PFSK-1 (cell line): ENCODE data around the gene RPS27L.

Experiments used
- FOXP2 ChIP-seq: optimal IDR thresholded peaks from 2 replicates; pipeline ENCODE3; 2011; ENCODE audit warnings: borderline replicate concordance, control low read depth, inconsistent platforms; ENCODE audit not compliant: insufficient read depth; ENCODE audit errors: extremely low read length, extremely low read depth
- POLR2AphosphoS5 ChIP-seq: IDR thresholded peaks from 2 replicates; pipeline ENCODE4 v1.6.1; 2012; ENCODE audit warnings: low read depth, mild to moderate bottlenecking, control low read depth, low read length, moderate library complexity
- SIN3A ChIP-seq: IDR thresholded peaks from 2 replicates; pipeline ENCODE4 v1.6.1; 2012; ENCODE audit warnings: mild to moderate bottlenecking, low read length, moderate library complexity, borderline replicate concordance; ENCODE audit not compliant: insufficient read depth
- TAF1 ChIP-seq: IDR thresholded peaks from 2 replicates; pipeline ENCODE4 v1.6.1; 2012; ENCODE audit warnings: low read length, control low read depth, borderline replicate concordance; ENCODE audit not compliant: insufficient read depth
- TF ChIP-seq, protein P1 (sequence below), 2 experiments: IDR thresholded peaks; 2 replicates each; pipeline versions ENCODE4 v1.6.1 to v1.8.0; 2011 to 2012; ENCODE audit warnings: low read depth in 2 of 2, low read length in 2 of 2, control low read depth in 1 of 2, inconsistent platforms in 1 of 2, mild to moderate bottlenecking in 1 of 2, moderate library complexity in 1 of 2; ENCODE audit not compliant: insufficient read depth in 1 of 2

DNA sequence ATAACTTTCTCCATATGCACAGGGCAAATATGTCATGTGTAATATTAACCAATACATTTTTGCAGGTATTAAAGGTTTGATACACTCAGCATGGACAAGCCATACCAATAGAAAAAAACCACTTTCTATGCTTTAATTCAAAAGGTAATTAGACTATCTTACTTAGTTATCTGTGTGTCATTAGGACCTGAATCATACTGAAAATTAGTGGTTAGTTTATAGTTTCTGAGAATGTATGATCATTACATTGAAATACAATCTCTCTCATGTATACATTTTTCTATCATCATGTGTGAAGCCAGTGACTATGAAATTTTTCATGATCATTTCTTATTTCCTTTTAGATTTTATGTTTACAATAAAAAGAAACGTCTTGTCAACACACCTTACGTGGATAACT lies 16.3 kb downstream of the RPS27L start:
- no peak for TF ChIP-seq TAF1
- TF ChIP-seq, protein P1, sequence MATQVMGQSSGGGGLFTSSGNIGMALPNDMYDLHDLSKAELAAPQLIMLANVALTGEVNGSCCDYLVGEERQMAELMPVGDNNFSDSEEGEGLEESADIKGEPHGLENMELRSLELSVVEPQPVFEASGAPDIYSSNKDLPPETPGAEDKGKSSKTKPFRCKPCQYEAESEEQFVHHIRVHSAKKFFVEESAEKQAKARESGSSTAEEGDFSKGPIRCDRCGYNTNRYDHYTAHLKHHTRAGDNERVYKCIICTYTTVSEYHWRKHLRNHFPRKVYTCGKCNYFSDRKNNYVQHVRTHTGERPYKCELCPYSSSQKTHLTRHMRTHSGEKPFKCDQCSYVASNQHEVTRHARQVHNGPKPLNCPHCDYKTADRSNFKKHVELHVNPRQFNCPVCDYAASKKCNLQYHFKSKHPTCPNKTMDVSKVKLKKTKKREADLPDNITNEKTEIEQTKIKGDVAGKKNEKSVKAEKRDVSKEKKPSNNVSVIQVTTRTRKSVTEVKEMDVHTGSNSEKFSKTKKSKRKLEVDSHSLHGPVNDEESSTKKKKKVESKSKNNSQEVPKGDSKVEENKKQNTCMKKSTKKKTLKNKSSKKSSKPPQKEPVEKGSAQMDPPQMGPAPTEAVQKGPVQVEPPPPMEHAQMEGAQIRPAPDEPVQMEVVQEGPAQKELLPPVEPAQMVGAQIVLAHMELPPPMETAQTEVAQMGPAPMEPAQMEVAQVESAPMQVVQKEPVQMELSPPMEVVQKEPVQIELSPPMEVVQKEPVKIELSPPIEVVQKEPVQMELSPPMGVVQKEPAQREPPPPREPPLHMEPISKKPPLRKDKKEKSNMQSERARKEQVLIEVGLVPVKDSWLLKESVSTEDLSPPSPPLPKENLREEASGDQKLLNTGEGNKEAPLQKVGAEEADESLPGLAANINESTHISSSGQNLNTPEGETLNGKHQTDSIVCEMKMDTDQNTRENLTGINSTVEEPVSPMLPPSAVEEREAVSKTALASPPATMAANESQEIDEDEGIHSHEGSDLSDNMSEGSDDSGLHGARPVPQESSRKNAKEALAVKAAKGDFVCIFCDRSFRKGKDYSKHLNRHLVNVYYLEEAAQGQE (IDR thresholded peaks at IDR 0.05; ENCODE audit: insufficient read depth in 1 of 2, low read depth in 2 of 2, low read length in 2 of 2): no peak
- no peak for TF ChIP-seq POLR2AphosphoS5
- TF ChIP-seq FOXP2: no peak
- no peak for TF ChIP-seq SIN3A
